HG03460 (cell line): Measurements from ENCODE around the gene UTS2R.
A peak's percentile ranks its signal among the peaks of the same experiment; 100 is the strongest.
"Not testable (repeated sequence)": the region's sequence is repeated elsewhere in the genome, so short reads cannot be mapped to it uniquely, and the experiment has no call there.

Experiments used
- ATAC-seq: cut with Tn5 transposase; IDR thresholded peaks from one replicate; pipeline ENCODE4 v1.9.1; 2021; ENCODE audit not compliant: unreplicated experiment

UTS2R gene

GRCh38 chr17:82334204-82334621, 37.4 kb upstream of the UTS2R start:
- ATAC-seq = no peak

GRCh38 chr17:82334622-82335394, 36.8 kb upstream of the UTS2R start:
- ATAC-seq = no peak

- ATAC-seq = no peak
Observed at GRCh38 chr17:82338858-82339633, 32.5 kb upstream of the UTS2R start.

GRCh38 chr17:82339634-82340580, 31.7 kb upstream of the UTS2R start:
- ATAC-seq = no peak

- ATAC-seq = no peak
Observed at GRCh38 chr17:82342361-82343079, 29.0 kb upstream of the UTS2R start.

GRCh38 chr17:82343560-82343959, 28.0 kb upstream of the UTS2R start:
- ATAC-seq = no peak

- no peak for ATAC-seq
Observed at GRCh38 chr17:82344175-82344907, 27.2 kb upstream of the UTS2R start.

- ATAC-seq = no peak
Observed at GRCh38 chr17:82345151-82345976, 26.2 kb upstream of the UTS2R start.

GRCh38 chr17:82346342-82347300, 24.9 kb upstream of the UTS2R start:
- ATAC-seq = no peak

- ATAC-seq = not testable (repeated sequence)
Observed at GRCh38 chr17:82347994-82348393, 23.6 kb upstream of the UTS2R start.

- no peak for ATAC-seq
Observed at GRCh38 chr17:82348434-82348833, 23.1 kb upstream of the UTS2R start.

GRCh38 chr17:82348866-82349265, 22.7 kb upstream of the UTS2R start:
- ATAC-seq = no peak

- ATAC-seq = no peak
Observed at GRCh38 chr17:82349287-82349701, 22.3 kb upstream of the UTS2R start.

- ATAC-seq = no peak
Observed at GRCh38 chr17:82350182-82351030, 21.2 kb upstream of the UTS2R start.

GRCh38 chr17:82351254-82351712, 20.3 kb upstream of the UTS2R start:
- ATAC-seq = peak; percentile 44

GRCh38 chr17:82351713-82352488, 19.7 kb upstream of the UTS2R start:
- ATAC-seq = peak; percentile 51
